Measurements from ENCODE around the gene ZC3HAV1. TPM values are rescaled to one million over a fixed set of nuclear protein-coding genes. Genes with fewer than 3 reads are reported as not detected.

Gene ZC3HAV1
- total and polyA plus RNA-seq, 12 donors, result 7.7 to 50.8 (median 37.1) TPM

- intact Hi-C loops (cut with DNase I), result loop anchor here (10.0 kb wide), 1 partner anchor 190 kb away; no protein-coding TSS in a partner anchor
- Histone ChIP-seq H3K9me3 (replicated peaks in 1 of 3) (no peaks in the 10 kb centered on the region), H3K27me3 (no peaks in the 10 kb centered on the region), H3K36me3 (replicated peaks in 1 of 2) (peaks cover 0 to 88% of the 10 kb centered on the region in 2 donors), H3K27ac (peak overlapping the region in 2 of 5 donors; percentile 43 to 46), H3K4me1 (replicated peaks in 1 of 2) (peaks cover 0 to 6% of the 10 kb centered on the region in 2 donors), H3K4me3 (no peak overlapping the region)
- DNase-seq, result peak; percentile 72 to 90 (median 79)
- TF ChIP-seq CTCF (IDR thresholded peaks at IDR 0.05), result peak; percentile 78 to 85 (median 82)
- TF ChIP-seq POLR2A (IDR thresholded peaks at IDR 0.05), result no peak
- 31 to 42% (median 38%) methylated on average over 9 of the region's 9 CpGs for WGBS, 4 donors
Measured at GRCh38 chr7:139075031-139075652, 34.4 kb downstream of the ZC3HAV1 start.

GRCh38 chr7:139072796-139073195, 36.7 kb downstream of the ZC3HAV1 start:
- Histone ChIP-seq H3K9me3 (replicated peaks in 1 of 3) (no peaks in the 10 kb centered on the region), H3K4me1 (replicated peaks in 1 of 2) (peaks cover 0 to 6% of the 10 kb centered on the region in 2 donors), H3K27ac (no peak overlapping the region), H3K4me3 (no peak overlapping the region), H3K27me3 (no peaks in the 10 kb centered on the region), H3K36me3 (replicated peaks in 1 of 2) (peaks cover 0 to 85% of the 10 kb centered on the region in 2 donors)
- no peak for DNase-seq
- intact Hi-C loops (cut with DNase I), result loop anchor here (5.0 to 10.0 kb wide), 2 partner anchors 55 to 188 kb away; no protein-coding TSS in a partner anchor
- 68 to 79% (median 72%) methylated on average over 8 of the region's 8 CpGs for WGBS, 4 donors
- TF ChIP-seq POLR2A (IDR thresholded peaks at IDR 0.05) (no peak), CTCF (IDR thresholded peaks at IDR 0.05) (no peak)

- WGBS, 4 donors, result 82 to 95% (median 88%) methylated on average over 3 of the region's 3 CpGs
- H3K36me3 ChIP-seq (replicated peaks in 1 of 2), result peaks cover 0 to 79% of the 10 kb centered on the region in 2 donors
- DNase-seq, result no peak
- peaks cover 0 to 6% of the 10 kb centered on the region in 2 donors for H3K4me1 ChIP-seq (replicated peaks in 1 of 2)
- intact Hi-C loops (cut with DNase I), result loop anchor here (5.0 to 10.0 kb wide), 2 partner anchors 54 to 187 kb away; no protein-coding TSS in a partner anchor
- TF ChIP-seq POLR2A (IDR thresholded peaks at IDR 0.05), result no peak
- TF ChIP-seq CTCF (IDR thresholded peaks at IDR 0.05), result no peak
- H3K27me3 ChIP-seq, result no peaks in the 10 kb centered on the region
- no peak overlapping the region for H3K4me3 ChIP-seq
- no peaks in the 10 kb centered on the region for H3K9me3 ChIP-seq (replicated peaks in 1 of 3)
- H3K27ac ChIP-seq, result no peak overlapping the region
Measured at GRCh38 chr7:139071680-139072079, 37.8 kb downstream of the ZC3HAV1 start.

DNA sequence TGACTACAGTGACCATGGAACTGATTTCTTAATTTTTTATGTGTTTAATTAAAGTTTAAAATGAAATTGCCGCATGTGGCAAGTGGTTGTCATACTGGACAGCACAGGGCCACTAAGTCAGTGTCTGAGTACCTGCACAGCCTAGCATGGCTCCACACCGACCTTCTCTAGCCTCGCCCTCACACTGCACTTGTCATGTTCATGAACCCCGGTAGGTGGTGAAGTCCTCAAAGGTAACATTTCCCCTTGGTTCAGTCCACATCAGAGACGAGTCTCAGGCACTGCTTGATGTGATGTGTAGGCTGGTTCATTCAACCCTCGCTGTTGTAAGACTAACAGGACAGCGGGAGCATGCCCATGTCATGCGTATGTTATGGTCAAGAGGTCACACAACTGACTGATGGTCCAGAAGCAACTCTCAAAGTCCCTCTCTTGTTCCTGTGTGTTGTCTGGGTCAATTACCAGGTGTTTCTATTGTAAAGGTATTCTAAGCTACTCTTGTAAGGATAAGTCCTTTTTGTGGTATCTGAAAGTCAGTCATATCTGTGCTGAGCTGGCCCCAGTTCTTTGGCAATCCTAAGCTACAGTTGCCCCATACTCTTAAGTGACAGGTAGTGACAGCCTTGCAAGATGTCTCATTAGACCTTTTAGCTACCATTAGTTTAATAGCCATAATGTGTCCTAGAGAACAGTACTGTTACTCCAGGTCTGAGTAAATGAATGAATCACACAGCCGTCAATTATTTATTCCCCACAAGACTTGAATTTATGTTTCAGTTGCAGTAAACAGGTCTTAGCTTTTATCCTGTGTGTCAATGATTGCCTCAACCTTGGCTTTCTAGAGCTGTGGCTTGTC, 40.7 kb downstream of the ZC3HAV1 start:
- no peak overlapping the region for H3K27ac ChIP-seq
- H3K36me3 ChIP-seq (replicated peaks in 1 of 2), result peaks cover 0 to 87% of the 10 kb centered on the region in 2 donors
- H3K9me3 ChIP-seq (replicated peaks in 1 of 3), result no peaks in the 10 kb centered on the region
- TF ChIP-seq POLR2A (IDR thresholded peaks at IDR 0.05), result no peak
- TF ChIP-seq CTCF (IDR thresholded peaks at IDR 0.05), result no peak
- H3K27me3 ChIP-seq, result no peaks in the 10 kb centered on the region
- DNase-seq, result no peak
- intact Hi-C loops (cut with DNase I), result no loop called here
- 89 to 95% (median 91%) methylated on average over 9 of the region's 9 CpGs for WGBS, 4 donors
- no peaks in the 10 kb centered on the region for H3K4me1 ChIP-seq (replicated peaks in 1 of 2)
- no peak overlapping the region for H3K4me3 ChIP-seq

All from adrenal gland (tissue), 12 donors.